H1 (cell line): ENCODE measurements around the gene GAS7.

Source experiments
- EGR1 ChIP-seq: IDR thresholded peaks from 2 replicates; pipeline ENCODE4 v1.6.1; 2011; ENCODE audit warnings: low read depth, low read length, borderline replicate concordance
- MAX ChIP-seq: IDR thresholded peaks from 2 replicates; pipeline ENCODE4 v1.6.1; 2012; ENCODE audit warnings: inconsistent platforms
- POLR2A ChIP-seq, 2 experiments: IDR thresholded peaks; 1 replicate in 1 of 2; 2 replicates in 1 of 2; pipeline ENCODE4 v1.6.1; 2011; ENCODE audit warnings: low read depth in 2 of 2, low read length in 2 of 2, mild to moderate bottlenecking in 2 of 2; ENCODE audit errors: control extremely low read depth in 1 of 2
- POLR2AphosphoS5 ChIP-seq: IDR thresholded peaks from 2 replicates; pipeline ENCODE4 v1.6.1; 2011; ENCODE audit warnings: low read depth, low read length
- TBP ChIP-seq: IDR thresholded peaks from 2 replicates; pipeline ENCODE4 v1.6.1; 2011; ENCODE audit warnings: low read depth, low read length, improper control_type of control experiment
- TCF12 ChIP-seq: IDR thresholded peaks from 2 replicates; pipeline ENCODE4 v1.6.1; 2011; ENCODE audit warnings: low read depth, mild to moderate bottlenecking, low read length

- TF ChIP-seq POLR2A (IDR thresholded peaks at IDR 0.05; ENCODE audit: control extremely low read depth in 1 of 2, low read depth in 2 of 2, low read length in 2 of 2) (no peak), POLR2AphosphoS5 (no peak), EGR1 (no peak), MAX (no peak), TBP (no peak), TCF12 (no peak)
These were observed 293.4 kb downstream of the GAS7 start, which contains the start of gene RCVRN for GRCh38 chr17:9905078-9905415.
